Muscle of arm (tissue), 12 donors: Measurements from ENCODE around the gene CNR2. TPM values are rescaled to one million over a fixed set of nuclear protein-coding genes. Genes with fewer than 3 reads are reported as not detected.
A peak's percentile ranks its signal among the peaks of the same experiment; 100 is the strongest.
"Not testable (repeated sequence)": the region's sequence is repeated elsewhere in the genome, so short reads cannot be mapped to it uniquely, and the experiment has no call there.

ENCODE experiments used
- DNase-seq: peaks from one replicate; pipeline ENCODE4 v3.0.0-alpha.2; 2013
- polyA plus RNA-seq, 12 donors: library from polyadenylated mRNA; unstranded; fragments of 120-200 nt; gene quantifications; one replicate each; pipeline ENCODE4 v1.2.1, GENCODE V29; 2013; ENCODE audit not compliant: insufficient read length in 12 of 12

Gene CNR2
- polyA plus RNA-seq, 12 donors, result 0.03 to 0.47 (median 0.08) TPM; not detected in 3

- peak; percentile 58 for DNase-seq
These were observed 3.3 kb upstream of the CNR2 start for GRCh38 chr1:23916209-23917131.

DNA sequence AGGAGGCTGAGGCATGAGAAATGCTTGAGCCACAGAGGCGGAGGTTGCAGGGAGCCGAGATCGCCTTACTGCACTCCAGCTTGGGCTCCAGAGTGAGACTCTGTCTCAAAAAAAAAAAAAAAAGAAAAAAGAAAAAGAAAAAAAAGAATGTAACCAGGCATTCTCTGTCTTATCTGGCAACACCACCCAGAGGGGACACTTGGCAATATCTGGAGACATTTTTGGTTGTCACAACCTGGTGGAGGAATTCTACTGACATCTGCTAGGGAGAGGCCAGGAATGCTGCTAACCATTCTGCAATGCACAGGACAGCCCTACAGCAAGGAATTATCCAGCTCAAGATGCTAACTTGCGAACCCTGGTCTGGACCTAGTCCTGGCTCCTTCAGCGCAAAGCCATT, 2.3 kb upstream of the CNR2 start:
- no peak for DNase-seq

DNA sequence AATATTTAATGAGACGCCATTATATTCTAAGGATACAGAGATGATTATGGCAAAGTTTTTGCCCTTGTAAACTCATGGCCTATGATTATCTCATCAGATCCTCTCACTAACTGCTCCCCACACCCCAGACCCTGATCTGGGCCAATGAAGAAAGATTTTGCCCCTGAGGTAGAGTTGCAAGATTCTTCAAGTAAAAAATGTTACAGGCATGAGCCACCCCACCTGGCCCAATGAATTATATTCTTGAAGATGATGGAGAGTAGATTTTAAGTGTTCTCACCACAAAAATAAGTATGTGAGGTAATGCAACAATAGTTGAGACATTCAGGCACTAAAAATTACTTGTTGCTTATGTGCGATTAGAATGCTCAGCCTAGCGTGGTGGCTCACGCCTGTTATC, 1.8 kb upstream of the CNR2 start:
- DNase-seq, result no peak

DNA sequence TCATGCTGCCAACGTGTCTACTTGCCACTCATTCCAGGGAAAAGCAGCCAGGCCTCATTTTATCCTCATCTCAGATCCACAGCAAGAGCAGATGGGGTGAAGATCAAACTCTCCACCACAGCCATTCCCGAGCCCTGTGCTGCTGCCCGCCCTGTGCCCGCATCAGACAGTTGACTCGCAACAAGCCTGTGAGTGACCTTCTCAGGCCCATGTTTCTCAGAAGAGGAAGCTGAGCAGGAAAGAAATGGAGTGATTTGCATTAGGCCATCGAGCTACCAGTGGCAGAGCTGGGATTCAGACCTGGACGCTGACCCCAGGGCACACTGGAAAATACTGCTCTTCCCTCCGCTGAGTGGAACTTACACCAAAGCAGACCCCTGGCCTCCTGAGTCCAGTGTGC, 1.2 kb downstream of the CNR2 start:
- DNase-seq, result no peak

- no peak for DNase-seq
These were observed 2.5 kb downstream of the CNR2 start for GRCh38 chr1:23910553-23911246.

- DNase-seq, result no peak
These were observed 3.0 kb downstream of the CNR2 start for GRCh38 chr1:23910144-23910543.

GRCh38 chr1:23909412-23909811, 3.8 kb downstream of the CNR2 start:
- no peak for DNase-seq

DNA sequence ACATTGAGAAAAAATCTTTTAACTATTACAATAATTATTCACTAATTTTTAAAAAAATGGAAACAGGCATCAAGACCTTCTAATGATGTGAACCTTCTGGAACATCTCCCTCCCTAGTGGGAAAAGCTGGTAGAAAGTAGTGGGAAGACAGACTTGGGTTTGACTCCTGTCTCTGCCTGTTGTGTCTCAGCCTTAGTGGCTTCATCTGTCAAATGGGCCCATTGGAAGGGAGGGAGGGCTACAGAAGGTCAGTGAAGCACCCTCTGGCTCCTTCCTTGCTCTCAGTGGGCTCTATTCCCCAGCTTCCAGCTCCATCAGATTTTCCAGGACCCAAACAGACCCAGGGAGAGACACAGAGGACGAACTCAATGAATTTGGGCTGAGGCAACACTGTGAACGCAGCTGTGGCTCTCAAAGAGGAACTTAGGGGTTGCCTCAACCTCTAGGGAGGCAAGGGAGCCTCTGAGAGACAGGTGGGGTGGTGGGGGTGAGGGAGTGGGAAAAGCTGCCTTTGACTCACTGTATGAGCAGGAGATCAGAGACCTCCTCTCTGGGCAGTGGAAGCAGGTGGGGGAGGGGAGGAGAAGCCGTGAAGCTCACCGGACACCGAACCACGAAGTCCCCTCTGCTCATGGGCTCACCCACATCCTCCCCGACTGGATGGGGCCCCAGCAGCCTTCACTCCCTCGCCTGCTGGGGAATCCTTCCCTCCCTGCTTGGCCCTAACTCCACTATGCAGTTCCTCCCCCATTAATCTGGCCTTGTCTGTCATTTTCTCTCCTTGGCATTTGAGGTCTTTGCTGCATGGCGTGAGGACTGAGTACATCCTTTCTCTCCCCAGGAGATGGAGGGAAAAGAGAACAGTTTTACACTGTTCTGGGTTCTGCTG, 4.5 kb downstream of the CNR2 start:
- no peak for DNase-seq

DNA sequence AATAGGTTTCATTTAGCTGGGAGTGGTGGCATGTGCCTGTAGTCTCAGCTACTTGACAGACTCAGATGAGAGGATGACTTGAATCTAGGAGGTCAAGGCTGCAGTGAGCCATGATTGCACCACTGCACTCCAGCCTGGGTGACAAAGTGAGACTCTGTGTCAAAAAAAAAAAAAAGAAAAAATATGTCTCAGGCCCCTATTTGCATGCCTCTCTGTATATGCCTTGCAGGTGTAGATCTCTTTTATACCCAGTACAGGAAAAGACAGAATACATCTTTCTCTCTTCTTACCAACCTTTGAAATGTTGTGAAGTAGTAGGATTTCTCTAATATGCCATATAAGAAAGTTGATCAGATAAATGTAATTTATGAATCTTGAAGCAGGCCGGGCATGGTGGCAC, 6.4 kb downstream of the CNR2 start:
- no peak for DNase-seq

GRCh38 chr1:23905461-23906025, 7.6 kb downstream of the CNR2 start:
- DNase-seq, result no peak

DNA sequence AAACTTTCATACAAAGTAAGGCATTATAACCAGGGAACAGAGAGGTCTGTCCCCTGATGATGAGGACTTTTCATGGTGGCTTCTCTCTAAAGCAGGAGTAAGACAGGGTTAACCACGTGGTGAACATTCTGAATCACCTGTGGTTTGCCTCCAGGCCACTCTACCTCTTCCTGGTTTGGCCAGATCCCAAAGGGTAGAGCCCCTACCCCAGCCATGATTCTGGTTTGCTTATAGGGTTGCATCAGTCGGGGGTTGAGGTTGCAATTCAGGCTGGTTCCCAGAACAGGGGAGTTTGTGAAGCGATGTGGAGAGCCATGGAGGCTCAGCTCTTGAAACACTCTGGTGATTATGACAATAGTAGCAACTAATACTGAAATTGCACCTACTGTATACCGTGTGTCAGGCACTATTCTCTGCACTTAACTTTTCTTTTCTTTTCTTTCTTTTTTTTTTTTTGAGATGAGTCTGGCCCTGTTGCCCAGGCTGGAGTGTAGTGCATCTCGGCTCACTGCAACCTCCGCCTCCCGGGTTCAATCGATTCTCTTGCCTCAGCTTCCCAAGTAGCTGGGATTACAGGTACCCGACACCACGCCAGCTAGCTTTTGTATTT, 8.3 kb downstream of the CNR2 start:
- DNase-seq, result no peak

GRCh38 chr1:23903754-23904153, 9.4 kb downstream of the CNR2 start:
- DNase-seq, result no peak

- no peak for DNase-seq
These were observed 10.6 kb downstream of the CNR2 start for GRCh38 chr1:23902321-23903278.

DNA sequence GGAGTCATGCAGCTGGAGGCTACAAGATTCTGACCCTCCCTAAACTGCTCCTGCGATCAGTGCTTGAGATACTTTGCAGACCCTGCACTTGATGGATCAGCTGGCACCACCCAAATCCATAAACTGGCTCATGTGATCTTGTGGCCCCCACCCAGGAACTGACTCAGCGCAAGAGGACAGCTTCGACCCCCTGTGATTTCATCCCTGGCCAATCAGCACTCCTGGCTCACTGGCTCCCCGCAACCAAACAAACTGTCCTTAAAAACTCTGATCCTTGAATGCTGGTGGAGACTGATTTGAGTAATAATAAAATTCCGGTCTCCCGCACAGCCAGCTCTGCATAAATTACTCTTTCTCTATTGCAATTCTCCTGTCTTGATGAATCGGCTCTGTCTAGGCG, 13.1 kb downstream of the CNR2 start:
- not testable (repeated sequence) for DNase-seq

- no peak for DNase-seq
These were observed 14.1 kb downstream of the CNR2 start for GRCh38 chr1:23899070-23899469.

GRCh38 chr1:23897083-23897482, 16.1 kb downstream of the CNR2 start:
- DNase-seq, result no peak

- no peak for DNase-seq
These were observed 16.7 kb downstream of the CNR2 start for GRCh38 chr1:23896491-23896890.

GRCh38 chr1:23895993-23896392, 17.2 kb downstream of the CNR2 start:
- no peak for DNase-seq

- no peak for DNase-seq
These were observed 18.1 kb downstream of the CNR2 start for GRCh38 chr1:23895082-23895481.

DNA sequence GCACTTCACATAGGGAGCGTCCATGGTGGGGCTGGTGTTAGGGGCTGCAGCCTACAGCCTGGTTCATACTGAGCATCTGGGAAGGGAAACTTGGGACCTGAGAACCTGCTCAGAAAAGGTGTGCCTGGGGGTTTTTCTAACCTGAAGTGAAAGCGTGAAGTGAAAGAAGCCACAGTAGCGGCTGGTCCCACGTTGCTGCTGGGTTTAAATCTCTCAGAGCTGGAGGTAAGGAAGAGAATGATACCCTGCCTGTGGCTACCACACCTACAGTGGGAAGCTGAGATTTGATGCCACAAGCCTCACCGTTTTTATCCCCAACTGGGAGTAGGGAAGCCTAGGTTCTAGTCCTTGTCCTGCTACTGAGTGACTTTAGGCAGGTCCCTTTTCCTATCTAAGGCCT, 24.1 kb downstream of the CNR2 start:
- no peak for DNase-seq
